Tibial nerve (tissue), 4 donors: ENCODE results near the gene B4GALT5. TPM values are rescaled to one million over a fixed set of nuclear protein-coding genes. Genes with fewer than 3 reads are reported as not detected.

ENCODE experiments used
- DNase-seq, 2 donors: peaks; one replicate each; pipeline ENCODE4 v3.0.0-alpha.2; 2019; ENCODE audit warnings: low spot score in 2 of 2
- H3K27ac ChIP-seq, 4 donors: fragments of 200-600 bp; sonication (generic) in 3 of 4; one replicate each; pipeline ENCODE4 v1.5.1; 2017 to 2019; ENCODE audit warnings: mild to moderate bottlenecking in 1 of 4
- H3K27me3 ChIP-seq, 2 donors: fragments of 200-600 bp; sonication (generic) in 1 of 2; one replicate each; pipeline versions ENCODE4 v1.5.1 to v1.6.0; 2017 to 2019
- H3K36me3 ChIP-seq, 3 donors: fragments of 200-600 bp; sonication (generic); one replicate each; pipeline ENCODE4 v1.5.1; 2018 to 2019
- H3K4me1 ChIP-seq, 4 donors: fragments of 200-600 bp; sonication (generic) in 3 of 4; one replicate each; pipeline ENCODE4 v1.5.1; 2017 to 2019
- H3K4me3 ChIP-seq, 4 donors: fragments of 200-600 bp; sonication (generic) in 3 of 4; one replicate each; pipeline ENCODE4 v1.5.1; 2017 to 2019; ENCODE audit warnings: mild to moderate bottlenecking in 1 of 4, moderate library complexity in 1 of 4
- H3K9me3 ChIP-seq, 4 donors: fragments of 200-600 bp; sonication (generic) in 3 of 4; one replicate each; pipeline ENCODE4 v1.5.1; 2017 to 2019
- EP300 ChIP-seq, 2 donors: sonication (generic); formaldehyde crosslinking; IDR thresholded peaks; one replicate each; pipeline ENCODE4 v1.6.1; 2017; ENCODE audit warnings: antibody characterized with exemption in 2 of 2, mild to moderate bottlenecking in 1 of 2
- POLR2A ChIP-seq, 2 donors: fragments of 450-650 bp; IDR thresholded peaks; one replicate each; pipeline ENCODE4 v1.6.1; 2017; ENCODE audit warnings: antibody characterized with exemption in 2 of 2, mild to moderate bottlenecking in 2 of 2, moderate library complexity in 2 of 2
- WGBS, 2 donors: methylation state at CpG; one replicate each; pipeline ENCODE4 v1.1.5; 2018; 5-methylcytosine and 5-hydroxymethylcytosine counted together
- total RNA-seq, 4 donors: library from RNA; depleted of rRNA; stranded (reverse); fragments of >200 nt; gene quantifications; one replicate each; pipeline ENCODE4 v1.1.0, GENCODE V29; 2016
- TF ChIP-seq, protein P1 (sequence below), 5 experiments: fragments of 200-600 bp in 3 of 5; fragments of 450-650 bp in 2 of 5; sonication (generic) in 3 of 5; IDR thresholded peaks; one replicate each; pipeline ENCODE4 v1.5.1; 2016 to 2019; ENCODE audit warnings: antibody characterized with exemption in 5 of 5, mild to moderate bottlenecking in 3 of 5, moderate library complexity in 2 of 5

Gene B4GALT5
- total RNA-seq, 4 donors from 2014 or later: 13.6 to 25.2 (median 20.7) TPM

DNA sequence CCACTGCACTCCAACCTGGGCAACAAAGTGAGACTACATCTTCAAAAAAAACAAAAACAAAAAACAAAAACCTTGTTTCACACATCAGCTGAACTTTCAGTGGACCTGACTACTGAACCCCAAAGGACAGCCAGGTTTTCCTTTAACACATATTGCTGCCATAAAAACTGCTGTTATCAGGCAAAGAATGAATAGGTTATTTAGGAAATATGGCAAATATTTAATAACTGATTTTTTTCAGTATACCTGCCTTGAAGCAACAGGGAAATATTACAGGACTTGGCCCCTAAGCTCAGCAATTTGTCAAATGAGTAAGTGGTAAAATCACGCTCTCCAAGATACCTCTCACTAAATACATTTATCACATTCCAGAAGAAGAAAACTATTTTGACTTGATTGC is 34.0 kb downstream of the B4GALT5 start:
- Histone ChIP-seq H3K9me3 (no peaks in the 10 kb centered on the region), H3K27me3 (no peaks in the 10 kb centered on the region), H3K4me3 (no peak overlapping the region), H3K4me1 (peaks cover 0 to 86% (median 54%) of the 10 kb centered on the region in 4 donors), H3K36me3 (peaks cover 0 to 6% (median 0%) of the 10 kb centered on the region in 3 donors), H3K27ac (peak overlapping the region in 1 of 4 donors; percentile 81)
- no peak for DNase-seq
- WGBS, 2 donors: 94 to 95% methylated on average over 1 of the region's 1 CpG
- TF ChIP-seq, protein P1, sequence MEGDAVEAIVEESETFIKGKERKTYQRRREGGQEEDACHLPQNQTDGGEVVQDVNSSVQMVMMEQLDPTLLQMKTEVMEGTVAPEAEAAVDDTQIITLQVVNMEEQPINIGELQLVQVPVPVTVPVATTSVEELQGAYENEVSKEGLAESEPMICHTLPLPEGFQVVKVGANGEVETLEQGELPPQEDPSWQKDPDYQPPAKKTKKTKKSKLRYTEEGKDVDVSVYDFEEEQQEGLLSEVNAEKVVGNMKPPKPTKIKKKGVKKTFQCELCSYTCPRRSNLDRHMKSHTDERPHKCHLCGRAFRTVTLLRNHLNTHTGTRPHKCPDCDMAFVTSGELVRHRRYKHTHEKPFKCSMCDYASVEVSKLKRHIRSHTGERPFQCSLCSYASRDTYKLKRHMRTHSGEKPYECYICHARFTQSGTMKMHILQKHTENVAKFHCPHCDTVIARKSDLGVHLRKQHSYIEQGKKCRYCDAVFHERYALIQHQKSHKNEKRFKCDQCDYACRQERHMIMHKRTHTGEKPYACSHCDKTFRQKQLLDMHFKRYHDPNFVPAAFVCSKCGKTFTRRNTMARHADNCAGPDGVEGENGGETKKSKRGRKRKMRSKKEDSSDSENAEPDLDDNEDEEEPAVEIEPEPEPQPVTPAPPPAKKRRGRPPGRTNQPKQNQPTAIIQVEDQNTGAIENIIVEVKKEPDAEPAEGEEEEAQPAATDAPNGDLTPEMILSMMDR (IDR thresholded peaks at IDR 0.05): no peak

DNA sequence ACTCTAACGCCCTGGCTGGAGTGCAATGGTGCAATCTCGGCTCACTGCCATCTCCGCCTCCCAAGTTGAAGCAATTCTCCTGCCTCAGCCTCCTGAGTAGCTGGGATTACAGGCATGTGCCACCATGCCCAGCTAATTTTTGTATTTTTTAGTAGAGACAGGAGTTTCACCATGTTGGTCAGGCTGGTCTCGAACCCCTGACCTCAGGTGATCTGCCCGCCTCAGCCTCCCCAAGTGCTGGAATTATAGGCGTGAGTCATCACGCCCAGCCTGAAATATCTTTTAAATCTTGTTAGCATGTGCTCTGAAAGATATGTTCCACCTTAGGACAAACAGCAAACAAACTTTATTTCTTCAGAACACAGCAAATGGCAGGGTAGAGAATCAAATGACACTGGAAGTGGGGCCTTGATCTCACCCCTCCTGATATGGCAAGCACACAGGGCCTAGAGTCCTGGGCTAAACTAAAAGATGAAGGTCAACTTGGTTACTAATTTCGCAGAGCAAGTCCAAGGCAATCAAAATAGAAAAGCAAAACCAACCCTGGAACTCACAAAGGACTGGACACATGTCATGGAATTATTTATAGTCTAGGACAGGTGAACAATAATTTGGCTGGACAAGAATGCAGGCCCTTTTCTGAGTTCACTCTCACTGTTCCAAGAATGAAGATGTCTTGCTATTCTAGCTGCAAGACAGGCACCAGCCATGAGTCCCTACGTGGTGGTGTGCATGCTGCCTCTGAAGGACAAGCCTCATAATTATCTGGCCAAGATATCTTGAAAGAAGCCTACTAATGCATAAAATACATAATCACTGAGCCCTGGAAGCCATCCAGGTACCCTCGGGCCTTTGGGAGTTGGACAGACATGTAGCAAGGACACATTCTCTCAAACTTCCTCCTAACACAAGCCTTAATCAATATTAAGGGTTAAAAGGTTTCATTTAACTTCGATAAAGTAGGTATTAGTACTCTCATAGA is 35.6 kb downstream of the B4GALT5 start:
- Histone ChIP-seq H3K36me3 (peaks cover 0 to 6% (median 0%) of the 10 kb centered on the region in 3 donors), H3K4me3 (no peak overlapping the region), H3K9me3 (no peaks in the 10 kb centered on the region), H3K27me3 (no peaks in the 10 kb centered on the region), H3K4me1 (peaks cover 0 to 89% (median 53%) of the 10 kb centered on the region in 4 donors), H3K27ac (peak overlapping the region in 2 of 4 donors; percentile 74 to 81)
- no peak for DNase-seq
- 76 to 85% methylated on average over 11 of the region's 11 CpGs for WGBS, 2 donors
- TF ChIP-seq POLR2A (IDR thresholded peaks at IDR 0.05) (no peak), EP300 (IDR thresholded peaks at IDR 0.05) (no peak)
- TF ChIP-seq, protein P1 (IDR thresholded peaks at IDR 0.05): no peak

DNA sequence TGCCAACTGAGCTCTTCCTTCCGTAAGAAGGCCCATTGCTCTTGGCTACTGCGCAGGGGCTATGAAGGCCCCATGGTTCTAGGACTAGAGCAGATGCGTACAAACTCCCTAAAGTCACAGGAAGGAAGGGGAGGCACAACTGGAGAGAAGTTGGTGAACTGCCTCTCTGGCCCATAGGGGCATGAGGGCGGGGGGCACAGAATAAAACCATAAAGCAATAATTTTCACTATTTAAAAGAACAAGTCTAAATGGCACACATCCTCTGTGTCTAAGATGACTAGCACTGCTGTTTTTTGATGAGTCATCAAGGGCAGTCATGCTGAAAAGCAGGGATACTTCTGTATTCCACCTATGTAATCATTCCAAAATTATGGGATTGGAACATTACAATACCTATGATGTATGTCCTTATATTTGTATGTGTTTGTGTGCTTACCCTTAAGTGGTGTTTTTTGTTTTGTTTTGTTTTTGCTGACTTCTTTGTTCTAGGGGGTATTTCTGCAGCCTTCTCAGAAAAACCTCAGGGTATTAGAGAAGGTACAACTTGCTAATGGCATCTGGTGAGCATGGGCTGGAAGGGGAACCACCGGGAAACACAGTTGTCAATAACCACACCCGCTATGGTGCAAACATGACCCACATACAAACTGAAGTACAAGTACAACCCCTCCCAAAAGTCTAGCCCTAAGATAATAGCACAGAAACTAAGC is 36.9 kb downstream of the B4GALT5 start:
- Histone ChIP-seq H3K27me3 (no peaks in the 10 kb centered on the region), H3K4me3 (no peak overlapping the region), H3K4me1 (peaks cover 0 to 95% (median 57%) of the 10 kb centered on the region in 4 donors), H3K9me3 (no peaks in the 10 kb centered on the region), H3K27ac (peak overlapping the region in 1 of 4 donors; percentile 65), H3K36me3 (no peaks in the 10 kb centered on the region)
- no peak for DNase-seq
- TF ChIP-seq, protein P1 (IDR thresholded peaks at IDR 0.05): no peak
- TF ChIP-seq EP300 (IDR thresholded peaks at IDR 0.05): no peak
- WGBS, 2 donors: 69 to 75% methylated on average over 6 of the region's 6 CpGs

DNA sequence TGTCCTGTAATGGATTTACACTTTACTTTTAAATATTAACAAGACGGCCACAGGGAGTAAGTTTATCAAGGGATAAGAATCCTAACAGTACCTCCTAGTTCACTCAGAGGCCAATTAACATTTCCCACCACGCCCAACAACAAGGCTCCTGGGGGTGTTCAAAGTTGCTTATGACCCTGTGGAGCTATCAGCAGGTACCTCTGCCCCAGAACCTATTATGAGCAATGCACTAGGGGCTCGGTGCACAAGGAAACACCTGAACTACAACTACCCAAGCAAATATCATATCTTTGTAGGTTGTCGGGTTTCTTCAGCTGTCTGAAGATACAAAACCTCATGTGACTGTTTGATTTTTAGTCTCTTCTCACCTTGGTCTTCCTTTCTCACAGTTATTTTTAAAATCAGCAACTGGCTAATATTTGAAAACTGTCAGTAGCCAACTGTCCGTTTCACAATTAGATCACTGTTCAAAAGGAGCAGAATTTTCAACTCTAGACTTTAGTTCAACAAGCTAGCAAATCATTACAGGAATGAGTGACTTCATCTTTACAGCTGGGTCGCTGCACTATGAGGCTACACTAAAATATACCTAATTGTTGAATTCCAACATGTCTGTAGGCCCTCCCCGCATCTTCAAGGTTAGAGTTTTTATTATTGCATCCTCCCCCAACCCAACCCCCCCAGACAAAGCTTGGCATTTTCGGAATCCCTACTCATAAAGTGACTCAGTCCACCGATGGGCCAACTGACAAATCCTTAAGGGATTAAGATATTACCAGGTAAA is 38.1 kb downstream of the B4GALT5 start:
- 72 to 73% methylated on average over 9 of the region's 9 CpGs for WGBS, 2 donors

More for the DNA sequence above, 38.1 kb downstream of the B4GALT5 start:
- Histone ChIP-seq H3K27ac (peak overlapping the region in 3 of 4 donors; percentile 27 to 68 (median 65)), H3K4me1 (peaks cover 0 to 94% (median 62%) of the 10 kb centered on the region in 4 donors), H3K4me3 (no peak overlapping the region), H3K27me3 (no peaks in the 10 kb centered on the region), H3K36me3 (no peaks in the 10 kb centered on the region), H3K9me3 (no peaks in the 10 kb centered on the region)
- TF ChIP-seq EP300 (IDR thresholded peaks at IDR 0.05) (no peak), POLR2A (IDR thresholded peaks at IDR 0.05) (no peak)
- TF ChIP-seq, protein P1 (IDR thresholded peaks at IDR 0.05): no peak
- DNase-seq: no peak
